ENCODE data around the gene ANKZF1.
"Not testable (repeated sequence)": the region's sequence is repeated elsewhere in the genome, so short reads cannot be mapped to it uniquely, and the experiment has no call there.

The ANKZF1 gene

DNA sequence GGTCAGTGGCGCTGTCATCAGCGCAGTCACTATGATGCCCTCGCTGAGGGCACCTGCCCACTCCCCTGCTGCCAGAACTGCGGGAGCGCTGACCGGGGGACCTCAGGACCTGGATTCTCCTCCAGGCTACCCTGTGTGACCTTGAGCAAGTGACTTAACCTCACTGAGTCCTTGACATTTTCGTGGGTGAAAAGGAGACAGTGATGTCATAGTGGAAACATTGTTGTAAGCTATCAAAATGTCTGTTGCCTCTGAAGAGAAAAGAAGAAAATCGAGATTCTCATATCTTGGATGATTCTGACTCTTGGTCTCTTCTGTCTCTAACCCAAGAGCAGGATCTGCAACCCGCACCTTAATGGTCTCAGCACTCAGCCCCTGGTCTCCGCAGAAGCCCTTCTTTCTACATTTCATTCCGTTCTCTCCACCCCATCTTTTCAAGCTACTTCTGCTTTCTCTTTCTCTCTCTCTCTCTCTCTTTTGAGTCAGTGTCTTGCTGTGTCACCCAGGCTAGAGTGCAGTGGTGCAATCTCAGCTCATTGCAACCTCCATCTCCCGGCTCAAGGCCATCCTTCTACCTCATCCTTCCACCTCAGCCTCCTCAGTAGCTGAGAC, 25.1 kb downstream of the ANKZF1 start:
- peak; percentile 63 to 71 for DNase-seq

DNA sequence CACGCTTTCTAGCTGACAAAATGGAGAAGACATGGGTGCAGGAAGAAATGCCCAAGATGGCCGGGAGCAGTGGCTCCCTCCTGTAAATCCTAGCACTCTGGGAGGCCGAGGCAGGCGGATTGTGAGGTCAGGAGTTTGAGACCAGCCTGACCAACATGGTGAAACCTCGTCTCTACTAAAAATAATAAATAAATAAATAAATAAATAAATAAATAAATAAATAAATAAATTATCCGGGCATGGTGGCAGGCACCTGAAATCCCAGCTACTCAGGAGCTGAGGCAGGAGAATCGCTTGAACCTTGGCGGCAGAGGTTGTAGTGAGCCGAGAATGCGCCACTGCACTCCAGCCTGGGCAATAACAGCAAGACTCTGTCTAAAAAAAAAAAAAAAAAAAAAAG, 29.3 kb downstream of the ANKZF1 start:
- not testable (repeated sequence) for DNase-seq

DNA sequence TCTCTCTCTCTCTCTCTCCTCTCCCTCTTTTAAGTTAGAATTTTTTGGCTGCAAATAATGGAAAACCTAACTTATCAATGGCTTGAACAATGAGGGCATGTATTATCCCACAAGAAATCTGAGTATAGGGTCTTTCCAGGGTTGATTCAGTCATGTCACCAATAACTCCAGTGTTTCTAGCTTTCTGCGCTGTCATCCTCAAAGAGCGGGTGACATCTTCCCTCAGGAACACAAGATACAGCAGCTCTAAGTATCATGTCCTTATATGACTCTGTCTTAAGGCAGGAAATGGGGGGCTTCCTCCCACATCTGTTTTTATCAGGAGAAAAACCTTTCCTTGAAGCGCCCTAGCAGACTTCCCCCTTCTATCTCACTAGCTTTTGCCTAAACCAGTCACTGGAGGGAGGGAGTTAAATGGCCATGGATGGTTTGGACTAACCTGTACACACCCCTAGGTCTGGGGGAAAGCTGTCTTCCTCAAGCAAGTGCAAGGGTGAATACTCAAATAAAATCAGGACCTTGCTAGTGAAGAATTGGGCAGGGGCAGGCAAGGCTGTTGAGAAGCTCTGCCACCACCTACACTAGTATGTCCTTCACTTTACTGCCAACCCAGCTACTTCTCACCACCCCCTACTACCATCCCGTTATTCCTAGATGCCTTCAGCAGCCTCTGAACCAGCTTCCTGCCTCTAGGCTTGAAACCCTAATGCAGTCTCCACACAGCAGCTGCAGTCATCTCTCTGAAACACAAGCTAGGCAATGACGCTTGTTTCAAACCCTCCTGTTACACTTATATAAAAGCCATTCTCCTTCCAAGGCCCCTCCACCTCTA, 31.6 kb downstream of the ANKZF1 start:
- DNase-seq: no peak

DNA sequence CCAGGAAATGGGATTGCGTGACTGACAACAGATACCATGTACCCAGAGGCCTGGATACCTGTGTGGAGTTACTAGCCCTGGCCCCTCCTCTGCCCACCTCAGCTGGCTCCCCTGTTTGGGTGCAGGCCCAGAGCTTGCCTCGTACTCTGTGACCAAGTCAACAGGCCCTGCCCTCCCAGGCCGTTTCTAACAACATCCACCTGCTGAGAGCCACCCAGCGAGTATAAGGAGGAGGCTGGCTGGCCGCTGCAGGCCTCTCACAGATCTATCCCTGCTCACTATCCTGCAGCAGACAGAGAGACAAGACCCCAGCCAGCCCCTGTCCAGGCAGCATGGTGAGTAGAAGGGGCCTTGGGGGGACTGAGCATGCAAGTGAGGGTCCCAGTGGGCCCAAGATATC, 36.6 kb downstream of the ANKZF1 start:
- DNase-seq: no peak

DNA sequence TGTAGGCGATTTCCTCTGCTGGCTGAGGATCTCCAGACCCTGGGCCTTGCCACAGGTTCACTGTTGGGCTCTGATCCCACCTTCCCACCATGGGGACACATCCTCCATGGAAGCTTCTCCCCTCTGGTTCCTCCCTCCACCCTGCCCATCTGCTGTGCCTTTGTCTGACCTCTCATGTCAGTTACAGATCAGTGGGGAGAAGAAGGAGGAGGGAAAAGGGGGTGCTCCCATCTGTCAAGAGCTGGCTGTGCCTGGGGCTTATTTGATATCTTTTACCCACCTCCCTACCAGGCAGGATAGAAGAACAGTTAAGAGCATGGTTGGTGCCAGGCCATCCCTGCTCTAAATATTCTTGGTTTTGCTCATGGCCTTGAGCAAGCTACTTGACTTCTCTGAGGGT, 37.3 kb downstream of the ANKZF1 start:
- DNase-seq: no peak

DNA sequence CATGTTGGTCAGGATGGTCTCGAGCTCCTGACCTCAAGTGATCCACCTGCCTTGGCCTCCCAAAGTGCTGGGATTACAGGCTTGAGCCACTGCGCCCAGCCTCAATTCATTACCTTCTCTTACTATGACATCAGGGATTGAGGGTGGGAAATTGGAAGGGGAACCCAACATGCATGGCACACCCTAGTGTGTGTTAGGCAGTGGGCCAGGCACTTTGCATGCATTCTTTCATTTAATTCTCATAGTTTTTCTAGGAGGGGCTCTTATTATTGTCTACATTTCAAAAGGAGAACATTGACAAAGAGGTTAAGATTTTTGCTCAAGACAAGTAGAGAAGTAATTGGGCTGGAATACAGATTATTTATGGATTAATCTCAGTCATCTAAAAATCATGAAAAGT, 38.7 kb downstream of the ANKZF1 start:
- DNase-seq: no peak

DNA sequence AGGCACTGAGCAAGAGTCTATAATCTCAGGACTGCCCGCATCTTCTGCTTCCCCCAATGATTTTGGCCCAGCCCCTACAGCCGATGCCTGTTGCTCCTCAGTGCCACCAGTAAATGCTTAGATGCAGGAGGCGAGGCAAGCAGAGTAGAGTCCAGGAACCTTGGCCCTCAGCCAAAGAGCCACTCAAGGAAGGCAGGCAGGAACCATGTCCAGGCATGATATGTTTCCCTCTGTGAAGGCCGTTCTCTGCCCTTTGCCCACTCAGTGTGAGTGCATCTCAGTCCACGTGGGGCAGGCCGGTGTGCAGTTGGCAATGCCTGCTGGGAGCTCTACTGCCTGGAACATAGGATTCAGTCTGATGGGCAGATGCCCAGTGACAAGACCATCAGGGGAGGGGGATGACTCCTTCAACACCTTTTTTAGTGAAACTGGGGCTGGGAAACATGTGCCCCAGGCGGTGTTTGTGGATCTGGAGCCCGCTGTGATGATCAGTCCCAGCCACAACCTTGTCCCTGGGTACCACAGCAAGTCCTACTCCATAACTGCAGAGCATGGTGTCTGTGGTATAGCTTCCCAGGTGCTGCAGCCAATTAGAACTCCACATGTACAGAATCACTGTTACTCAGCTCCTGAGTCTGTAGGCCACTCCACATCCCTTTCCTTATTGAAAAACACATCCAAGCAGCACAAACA, 39.9 kb downstream of the ANKZF1 start:
- DNase-seq: no peak

DNA sequence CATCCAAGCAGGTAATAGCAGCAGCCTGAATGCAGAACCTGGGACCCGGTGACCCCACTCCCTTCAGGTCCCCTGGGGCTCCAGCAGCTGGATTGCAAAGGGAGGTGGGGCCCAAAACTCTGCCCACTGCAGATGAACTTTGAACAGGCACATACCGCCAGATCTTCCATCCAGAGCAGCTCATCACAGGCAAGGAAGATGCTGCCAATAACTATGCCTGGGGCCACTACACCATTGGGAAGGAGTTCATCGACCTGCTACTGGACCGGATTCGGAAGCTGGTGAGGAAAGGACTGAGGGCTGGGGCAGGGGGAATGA, 40.4 kb downstream of the ANKZF1 start:
- no peak for DNase-seq

DNA sequence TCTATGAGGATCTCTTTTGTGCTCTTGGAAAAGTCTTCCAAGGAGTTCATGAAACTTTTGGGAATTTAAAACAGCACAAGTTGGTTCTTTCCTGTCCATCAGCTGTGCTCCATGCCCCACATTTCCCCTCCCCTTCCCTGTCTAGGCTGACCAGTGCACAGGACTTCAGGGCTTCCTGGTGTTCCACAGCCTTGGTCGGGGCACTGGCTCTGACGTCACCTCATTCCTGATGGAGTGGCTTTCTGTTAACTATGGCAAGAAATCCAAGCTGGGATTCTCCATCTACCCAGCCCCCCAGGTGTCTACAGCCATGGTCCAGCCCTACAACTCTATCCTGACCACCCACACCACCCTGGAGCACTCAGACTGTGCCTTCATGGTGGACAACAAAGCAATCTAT, 41.4 kb downstream of the ANKZF1 start:
- no peak for DNase-seq

DNA sequence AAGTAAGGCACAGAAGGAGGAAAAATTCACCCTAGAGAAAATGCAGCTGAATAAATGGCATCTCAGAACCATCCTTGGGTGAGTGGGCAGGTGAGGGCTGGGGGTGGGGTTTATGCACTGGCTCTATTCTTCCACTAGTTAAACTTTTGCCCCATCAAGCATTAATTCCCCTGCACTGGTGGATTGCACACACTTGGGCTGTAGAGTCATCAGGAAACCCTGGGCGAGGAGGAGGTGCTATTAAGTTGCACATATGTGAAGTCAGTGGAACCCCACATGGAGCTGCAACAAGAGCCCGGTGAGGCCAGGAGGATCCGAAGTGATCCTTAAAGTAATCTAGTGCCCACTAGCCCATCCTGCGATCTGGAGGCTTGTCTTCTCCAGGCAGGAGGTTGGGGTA, 42.8 kb downstream of the ANKZF1 start:
- no peak for DNase-seq

DNA sequence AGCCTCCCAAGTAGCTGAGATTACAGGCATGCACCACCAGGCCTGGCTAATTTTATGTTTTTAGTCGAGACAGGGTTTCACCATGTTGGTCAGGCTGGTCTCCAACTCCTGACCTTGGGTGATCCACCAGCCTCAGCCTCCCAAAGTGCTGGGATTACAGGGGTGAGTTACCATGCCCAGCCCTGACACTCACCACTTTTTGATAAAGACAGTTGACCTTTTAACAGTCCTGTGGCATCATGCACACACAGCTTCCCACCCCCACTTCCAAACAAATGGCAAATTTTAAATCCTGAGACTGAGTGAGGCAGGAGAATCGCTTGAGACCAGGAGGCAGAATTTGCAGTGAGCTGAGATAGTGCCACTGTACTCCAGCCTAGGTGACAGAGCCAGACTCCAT, 43.4 kb downstream of the ANKZF1 start:
- no peak for DNase-seq

DNA sequence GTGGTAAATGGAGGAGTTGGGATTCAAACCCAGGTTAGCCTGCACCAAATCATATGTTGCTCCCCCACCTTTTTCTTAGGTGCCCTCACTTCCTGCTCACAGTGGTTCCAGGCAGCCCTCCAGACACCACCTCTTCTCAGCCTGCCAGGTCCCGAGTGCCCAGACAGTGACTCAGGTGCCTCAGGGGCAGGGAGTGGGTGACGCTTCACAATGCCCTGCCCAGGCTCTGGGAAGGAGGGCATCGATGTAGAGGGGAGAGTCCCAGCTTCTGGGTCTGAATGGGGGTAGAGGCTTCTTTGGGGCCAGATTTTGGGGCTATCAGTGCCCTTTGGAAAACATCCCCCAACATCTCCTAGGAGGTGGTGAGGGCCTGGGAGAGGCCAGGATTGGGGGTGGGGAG, 44.3 kb downstream of the ANKZF1 start:
- DNase-seq: no peak

DNA sequence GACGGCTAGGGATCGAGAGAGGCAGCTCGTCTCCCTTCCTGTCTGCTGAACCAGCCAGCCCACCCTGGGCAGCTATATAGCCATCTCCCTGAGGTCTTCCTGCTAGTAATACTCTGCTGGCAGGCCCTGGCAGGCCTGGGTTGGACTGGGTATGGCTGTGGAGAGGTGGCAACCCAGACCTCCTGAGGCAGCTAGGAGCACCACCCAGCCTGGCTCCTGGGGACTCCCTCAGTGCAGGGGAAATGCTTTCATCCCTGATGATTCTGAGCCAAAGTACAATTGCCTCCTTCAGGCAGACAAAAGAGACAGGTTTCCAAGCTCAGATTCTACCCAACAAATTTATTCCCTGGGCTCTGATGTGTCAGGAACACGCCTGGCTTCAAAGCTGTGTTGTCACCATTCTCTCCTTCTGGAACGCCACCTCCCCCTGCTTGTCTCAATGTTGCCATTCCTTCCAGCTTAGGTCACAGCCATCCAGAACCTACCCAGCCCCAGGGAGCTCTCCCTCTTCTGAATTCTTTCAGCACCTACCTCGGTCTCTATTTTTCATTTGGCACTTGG, 44.8 kb downstream of the ANKZF1 start:
- no peak for DNase-seq

DNA sequence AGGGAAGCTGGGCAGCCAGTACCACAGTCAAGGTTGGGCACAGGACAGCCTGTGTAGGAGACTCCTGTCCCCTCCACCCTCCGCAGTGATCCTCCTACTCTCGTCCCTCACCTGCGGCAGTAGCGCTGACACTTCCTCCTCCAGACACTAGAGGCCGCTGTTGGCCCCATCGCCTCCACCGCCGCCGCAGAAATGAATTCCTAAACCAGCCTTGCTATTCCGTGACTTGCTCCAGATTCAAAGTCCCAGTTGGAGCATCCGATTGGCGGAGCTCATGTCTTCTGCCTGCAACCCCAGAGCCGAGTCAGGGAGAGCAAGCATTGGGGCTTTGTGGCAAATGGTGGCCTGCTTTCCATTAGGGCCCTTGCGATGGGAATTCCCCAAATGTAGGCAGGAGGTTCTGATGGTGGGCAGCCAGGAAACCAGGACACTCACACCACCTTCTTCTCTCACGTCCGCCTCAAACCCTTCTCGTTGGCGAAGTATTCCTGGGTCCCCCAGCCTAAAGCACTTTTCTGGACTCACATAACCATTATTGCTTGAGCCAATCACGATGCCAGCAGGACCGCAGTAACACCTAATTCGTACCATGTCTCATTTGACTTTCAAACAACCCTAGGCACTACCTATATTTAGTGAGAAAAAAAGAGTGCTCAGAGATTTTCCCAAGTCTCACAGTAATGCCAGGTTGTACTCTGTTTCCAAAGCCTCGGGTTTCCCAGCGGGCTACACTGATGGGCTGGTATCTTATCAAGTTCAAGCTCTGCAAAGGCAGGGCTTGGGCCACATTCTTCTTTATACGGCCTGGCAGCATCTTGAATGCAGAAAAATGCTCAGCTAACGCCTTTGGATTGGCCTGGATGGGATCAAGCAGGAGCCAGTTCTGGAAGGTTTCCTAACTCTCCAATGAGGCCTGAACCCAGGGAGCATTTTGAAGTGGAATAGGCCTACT, 48.4 kb downstream of the ANKZF1 start:
- peak; percentile 80 to 81 for DNase-seq

DNA sequence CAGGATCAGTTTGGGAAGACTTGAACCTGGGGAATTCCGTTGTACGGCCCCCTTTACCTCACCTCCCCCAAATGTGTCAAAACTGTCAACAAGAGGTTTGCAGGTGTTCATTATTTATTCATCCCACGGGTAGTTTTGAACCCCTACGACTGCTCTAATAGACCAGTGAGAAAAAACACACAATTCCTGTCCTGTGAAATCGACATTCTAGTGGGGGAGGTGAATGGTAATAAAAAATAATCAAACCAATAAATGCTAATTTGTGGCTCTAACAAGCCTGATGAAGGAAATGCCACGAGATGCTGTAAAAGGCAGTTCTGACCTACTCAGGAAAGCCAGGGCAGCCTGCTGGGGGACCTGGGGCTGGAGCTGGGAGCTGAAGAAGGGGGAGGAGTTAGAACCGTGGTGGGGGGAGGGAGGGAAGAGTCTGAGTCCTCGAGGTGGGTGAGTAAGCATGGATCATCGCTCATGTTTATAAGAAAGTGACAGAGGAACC, 49.1 kb downstream of the ANKZF1 start:
- no peak for DNase-seq

DNA sequence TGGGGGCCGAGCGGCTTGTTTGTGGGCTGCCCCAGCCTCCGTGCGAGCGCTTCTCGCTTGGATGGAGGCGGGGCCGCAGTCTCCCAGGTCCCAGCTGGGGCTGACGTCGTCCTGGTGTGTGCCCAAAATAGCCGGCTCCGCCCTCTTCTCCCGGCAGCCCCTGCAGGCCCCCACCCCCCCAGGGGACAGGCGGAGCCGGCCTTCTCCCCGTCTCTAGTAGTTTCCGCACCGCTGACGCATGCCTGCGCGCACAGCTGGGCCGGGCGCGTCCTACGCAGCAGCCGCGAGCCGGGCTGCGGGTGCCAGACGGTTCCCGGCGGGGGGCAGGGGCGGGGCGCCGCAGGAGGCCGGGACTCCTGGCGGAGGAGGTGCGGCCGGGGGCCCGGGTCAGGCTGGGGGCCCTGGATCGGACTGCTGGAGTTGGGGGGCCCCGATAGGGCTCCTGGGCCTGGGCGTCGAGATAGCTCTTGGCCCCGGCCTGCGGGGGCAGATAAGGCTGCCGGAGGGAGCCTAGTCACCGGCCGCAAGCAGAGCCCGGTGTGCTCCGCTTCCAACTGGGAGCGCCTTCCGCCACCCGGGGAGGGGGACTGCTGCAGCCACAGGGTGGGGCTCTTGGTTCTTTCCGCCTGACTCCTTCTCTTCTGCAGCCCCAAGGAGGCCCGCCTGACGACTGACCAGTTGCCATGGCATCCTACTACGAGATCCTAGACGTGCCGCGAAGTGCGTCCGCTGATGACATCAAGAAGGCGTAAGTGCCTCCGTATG, 49.7 kb downstream of the ANKZF1 start, which contains the start of gene DNAJB2:
DNAJB2 (plus strand) TSS at position 216 of the 765 bp plus-strand sequence; CDS start at position 684, 468 bp downstream.
- peak; percentile 99 for DNase-seq

DNA sequence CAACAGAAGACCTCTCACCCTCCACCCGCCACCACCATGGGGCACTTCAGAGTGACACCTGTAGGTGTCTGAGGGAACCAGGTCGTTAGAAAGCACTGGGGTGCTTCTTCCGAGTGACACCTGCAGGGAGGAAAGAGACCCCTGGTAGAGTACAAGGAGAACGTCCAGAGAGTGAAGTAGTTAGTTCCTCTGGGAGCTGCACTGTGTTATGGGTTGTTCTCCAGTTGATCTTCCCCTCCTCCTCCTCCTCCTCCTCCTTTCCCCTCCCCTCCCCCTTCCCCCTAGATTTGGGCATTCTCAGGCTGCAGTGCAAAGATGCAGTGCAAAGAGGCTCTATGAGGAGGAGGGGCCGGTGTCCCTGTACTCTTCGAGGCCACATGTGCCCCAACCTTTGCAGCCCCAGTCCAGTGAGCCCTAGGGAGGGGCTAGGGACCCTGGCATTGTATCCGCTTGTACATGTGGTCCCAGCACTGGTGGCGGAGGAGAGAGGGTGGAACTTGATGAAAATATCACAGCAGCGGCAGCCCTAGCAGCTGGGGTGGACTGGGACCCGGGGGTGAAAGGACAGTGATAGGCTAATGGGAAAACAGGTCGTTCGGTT, 50.4 kb downstream of the ANKZF1 start:
- no peak for DNase-seq

DNA sequence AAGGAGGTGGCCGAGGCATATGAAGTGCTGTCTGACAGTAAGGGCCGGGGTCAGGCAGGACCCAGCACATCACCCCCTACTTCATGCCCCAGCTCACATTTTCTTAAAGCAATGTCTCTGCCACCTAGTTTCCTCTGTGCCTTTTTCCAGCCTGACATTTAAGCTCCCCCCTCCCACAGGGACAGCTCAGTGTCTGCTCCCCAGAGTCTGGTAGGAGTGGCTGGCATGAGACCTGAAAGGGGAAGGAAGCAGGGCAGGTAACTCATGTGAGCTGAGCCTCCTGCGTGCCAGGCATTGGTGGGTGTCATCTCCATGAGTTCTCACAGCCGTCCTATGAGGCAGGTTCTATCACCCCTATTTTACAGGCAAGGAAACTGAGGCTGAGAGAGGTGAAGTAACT, 51.0 kb downstream of the ANKZF1 start:
- no peak for DNase-seq

DNA sequence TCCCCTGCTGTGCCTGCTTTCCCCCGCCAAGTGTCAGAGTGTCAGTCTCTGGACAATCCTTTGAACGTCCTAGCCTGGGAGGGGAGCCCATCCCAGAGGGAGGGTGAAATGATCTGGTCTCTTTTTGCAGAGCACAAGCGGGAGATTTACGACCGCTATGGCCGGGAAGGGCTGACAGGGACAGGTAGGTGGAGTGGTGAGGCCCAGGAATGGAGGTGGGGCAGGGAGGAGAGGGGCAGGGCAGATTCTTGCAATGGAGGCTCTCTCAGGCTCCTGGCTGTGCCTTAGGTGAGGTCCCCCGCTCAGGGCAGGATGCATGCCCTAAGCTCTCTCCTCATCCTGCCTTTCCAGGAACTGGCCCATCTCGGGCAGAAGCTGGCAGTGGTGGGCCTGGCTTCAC, 52.0 kb downstream of the ANKZF1 start:
- no peak for DNase-seq

DNA sequence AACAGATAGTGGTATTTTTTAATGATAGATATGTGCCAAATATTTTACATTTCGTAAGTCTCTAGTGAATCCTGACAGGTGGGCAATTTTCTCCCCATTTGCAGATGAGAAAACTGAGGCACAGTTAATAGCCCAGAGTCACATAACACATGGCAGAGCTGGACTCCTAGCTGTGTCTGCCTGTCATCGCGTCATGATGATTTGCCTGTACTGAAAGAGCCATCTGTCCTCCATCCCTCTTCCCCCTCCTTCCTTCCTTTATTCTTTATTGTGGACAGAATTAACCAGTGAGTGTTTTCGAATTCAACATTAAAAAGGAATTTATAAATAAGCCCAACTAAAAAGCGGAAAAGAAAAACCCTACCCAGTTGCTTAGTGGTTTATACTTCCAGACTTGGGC, 52.8 kb downstream of the ANKZF1 start:
- DNase-seq: no peak

DNA sequence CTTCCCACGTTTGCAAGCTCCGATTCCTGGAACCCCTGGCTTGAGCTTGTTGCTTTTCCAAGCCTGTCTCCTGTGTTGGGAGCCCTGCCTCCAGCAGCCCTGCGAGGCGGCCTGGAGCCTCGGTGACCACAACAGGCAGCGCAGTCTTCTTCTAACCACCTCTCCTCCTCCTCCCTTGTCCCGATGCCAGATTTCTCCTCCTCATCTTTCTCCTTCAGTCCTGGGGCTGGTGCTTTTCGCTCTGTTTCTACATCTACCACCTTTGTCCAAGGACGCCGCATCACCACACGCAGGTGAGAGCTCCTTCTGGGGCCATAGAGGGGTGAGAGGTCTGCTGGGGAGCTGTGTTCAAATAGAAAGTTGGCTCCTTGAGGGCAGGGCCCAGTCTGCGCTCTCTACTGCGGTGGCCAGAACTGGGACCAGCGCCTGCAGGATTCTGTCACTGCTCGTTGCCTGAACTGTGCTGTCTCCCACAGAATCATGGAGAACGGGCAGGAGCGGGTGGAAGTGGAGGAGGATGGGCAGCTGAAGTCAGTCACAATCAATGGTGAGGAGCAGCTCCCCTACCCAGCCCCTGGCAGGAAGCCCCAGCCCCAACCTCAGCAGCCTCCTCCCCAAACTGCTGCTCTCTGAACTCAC, 53.5 kb downstream of the ANKZF1 start:
- DNase-seq: no peak
